HG03045 (cell line): Measurements from ENCODE around the gene SCAMP1.
A peak's percentile ranks its signal among the peaks of the same experiment; 100 is the strongest.
"Not testable (repeated sequence)": the region's sequence is repeated elsewhere in the genome, so short reads cannot be mapped to it uniquely, and the experiment has no call there.

ENCODE experiments used
- ATAC-seq: cut with Tn5 transposase; IDR thresholded peaks from one replicate; pipeline ENCODE4 v1.9.1; 2021; ENCODE audit warnings: mild to moderate bottlenecking, moderate library complexity; ENCODE audit not compliant: unreplicated experiment

The SCAMP1 gene

GRCh38 chr5:78419396-78419795 is 59.0 kb downstream of the SCAMP1 start:
- ATAC-seq = no peak

DNA sequence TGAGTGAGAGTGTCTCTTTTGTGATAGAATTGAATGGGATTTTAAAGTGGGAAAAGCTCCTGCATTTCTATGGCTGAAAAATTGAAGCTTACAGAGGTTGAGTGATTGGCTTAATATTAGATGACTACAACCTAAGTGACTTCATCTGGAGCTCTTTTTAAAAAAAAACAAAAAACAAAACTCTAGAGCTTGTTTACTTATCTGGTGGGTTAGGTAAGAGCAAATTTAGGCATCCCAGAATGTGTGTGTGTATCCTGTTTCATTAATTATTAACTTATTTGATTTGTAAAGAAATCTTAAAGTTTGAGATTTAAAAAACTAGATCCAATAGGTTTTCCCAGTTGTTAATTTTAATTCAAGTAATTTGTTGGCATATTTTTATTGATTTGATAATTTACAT is 60.1 kb downstream of the SCAMP1 start:
- ATAC-seq = no peak

- ATAC-seq = no peak
These were observed 64.2 kb downstream of the SCAMP1 start for GRCh38 chr5:78424665-78425064.

DNA sequence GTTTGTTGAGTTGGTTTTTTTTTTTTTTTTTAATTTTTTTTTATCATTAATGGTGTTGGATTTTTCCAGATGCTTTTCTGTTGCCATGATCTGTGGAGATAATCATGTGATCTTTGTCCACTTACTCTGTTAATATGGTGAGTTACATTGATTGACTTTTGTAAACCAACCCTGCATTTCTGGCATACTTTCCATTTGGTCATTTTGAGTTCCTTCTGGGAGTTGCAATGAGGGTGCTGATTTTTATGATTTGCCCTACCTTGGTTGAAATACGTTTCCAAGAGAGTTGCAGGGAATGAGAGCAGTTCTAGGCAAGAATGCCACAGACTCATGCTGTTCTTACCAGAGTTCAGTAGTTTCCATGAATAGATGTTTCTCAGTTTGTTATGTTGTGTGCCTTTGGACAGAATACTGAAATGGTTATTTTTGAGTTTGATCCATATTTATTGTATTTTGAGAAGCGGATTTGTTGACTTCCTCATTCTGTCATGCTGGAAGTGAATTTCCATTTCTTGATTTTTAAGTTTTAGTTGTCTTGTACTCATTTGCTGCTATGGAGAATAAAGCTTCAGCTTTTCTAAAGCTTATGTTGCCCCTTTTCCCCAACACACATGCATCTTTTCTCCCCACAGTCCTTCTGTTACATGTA is 69.0 kb downstream of the SCAMP1 start:
- no peak for ATAC-seq

DNA sequence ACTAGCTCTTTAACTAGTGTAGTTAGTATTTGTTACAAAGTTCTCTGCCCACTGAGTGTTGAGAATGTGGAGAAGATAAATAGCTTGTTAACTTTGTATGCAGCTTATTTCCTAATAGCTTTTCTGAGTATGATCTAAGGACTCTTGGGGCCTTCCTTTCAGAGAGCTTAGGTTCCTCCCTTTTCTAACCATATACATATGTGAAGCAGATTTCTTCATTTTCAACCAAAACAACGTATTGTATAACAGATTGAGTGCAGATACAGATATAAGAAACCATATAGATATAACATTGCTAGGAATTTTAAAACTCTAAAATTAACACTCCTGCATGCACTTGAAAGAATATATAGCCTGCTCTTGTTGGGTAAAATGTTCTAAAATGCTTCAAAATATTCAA is 70.4 kb downstream of the SCAMP1 start:
- no peak for ATAC-seq

- ATAC-seq = no peak
These were observed 73.6 kb downstream of the SCAMP1 start for GRCh38 chr5:78433972-78434371.

DNA sequence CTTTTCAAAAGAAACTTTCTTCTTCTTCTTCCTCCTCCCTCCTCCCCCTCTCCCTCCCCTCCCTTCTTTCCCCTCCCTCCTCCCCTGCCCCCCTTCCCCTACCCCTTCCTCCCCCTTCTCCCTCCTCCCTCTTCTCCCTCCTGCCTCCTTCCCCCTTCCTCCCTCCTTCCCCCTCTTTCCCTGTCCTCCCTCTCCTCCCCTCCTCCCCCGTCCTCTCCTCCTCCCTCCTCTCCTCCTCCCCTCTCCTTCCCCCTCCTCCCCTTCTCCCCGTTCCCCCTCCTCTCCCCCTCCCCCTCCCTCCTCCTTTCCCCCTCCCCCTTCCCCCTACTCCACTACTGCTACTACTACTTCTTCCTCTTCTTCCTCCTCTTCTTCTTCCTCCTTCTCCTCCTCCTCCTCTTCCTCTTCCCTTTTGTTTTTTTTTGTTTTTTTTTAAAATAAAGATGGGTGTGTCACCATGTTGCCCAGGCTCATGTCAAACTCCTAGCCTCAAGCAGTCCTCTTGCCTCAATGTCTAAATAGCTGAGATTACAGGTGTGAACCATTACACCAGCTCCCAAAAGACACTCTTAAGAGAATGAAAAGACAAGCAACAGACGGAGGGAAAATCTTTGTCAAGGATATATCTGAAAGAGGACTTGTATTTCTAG is 87.5 kb downstream of the SCAMP1 start:
- no peak for ATAC-seq

DNA sequence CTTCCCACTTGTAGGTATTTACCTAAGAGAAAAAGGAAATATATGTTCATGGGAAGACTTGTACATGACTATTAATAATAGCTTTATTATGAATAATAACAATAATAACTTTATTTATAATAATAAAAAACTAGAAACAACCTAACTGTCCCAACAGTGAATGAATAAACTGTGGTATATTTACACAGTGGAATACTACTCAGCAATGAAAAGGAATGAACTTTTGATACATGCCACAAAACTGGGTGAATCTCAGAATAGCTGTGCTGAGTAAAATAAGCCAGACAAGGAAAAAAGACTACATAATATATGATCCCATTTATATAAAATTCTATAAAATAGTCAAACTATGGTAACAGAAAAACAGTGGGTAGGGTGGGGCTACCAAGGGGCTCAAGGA is 88.7 kb downstream of the SCAMP1 start:
- ATAC-seq = no peak

GRCh38 chr5:78457507-78457906 is 97.1 kb downstream of the SCAMP1 start:
- ATAC-seq = not testable (repeated sequence)

GRCh38 chr5:78458843-78459242 is 98.4 kb downstream of the SCAMP1 start:
- ATAC-seq = no peak

DNA sequence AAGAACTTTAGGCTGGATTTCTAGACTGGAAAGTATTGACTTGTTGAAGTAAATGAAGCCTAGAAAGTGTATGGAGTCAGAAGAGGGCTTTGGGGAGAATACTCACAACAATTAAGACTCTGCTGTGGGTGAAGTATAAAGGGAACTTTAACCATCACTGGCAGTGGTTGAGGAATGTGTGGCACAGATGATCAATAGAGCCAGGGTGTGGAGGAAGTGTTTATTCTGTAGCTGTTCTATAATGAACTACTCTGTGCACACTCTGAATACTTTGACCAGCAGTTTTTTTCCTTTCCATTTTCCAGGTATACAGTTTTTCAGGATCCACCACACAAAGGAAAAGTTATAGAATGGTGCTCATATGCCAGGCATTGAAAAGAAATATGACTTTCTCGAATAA is 106.7 kb downstream of the SCAMP1 start:
- ATAC-seq = no peak

- ATAC-seq = no peak
These were observed 107.4 kb downstream of the SCAMP1 start for GRCh38 chr5:78467752-78468357.

GRCh38 chr5:78471896-78472295 is 111.5 kb downstream of the SCAMP1 start:
- no peak for ATAC-seq

GRCh38 chr5:78472469-78473106 is 112.2 kb downstream of the SCAMP1 start:
- no peak for ATAC-seq

DNA sequence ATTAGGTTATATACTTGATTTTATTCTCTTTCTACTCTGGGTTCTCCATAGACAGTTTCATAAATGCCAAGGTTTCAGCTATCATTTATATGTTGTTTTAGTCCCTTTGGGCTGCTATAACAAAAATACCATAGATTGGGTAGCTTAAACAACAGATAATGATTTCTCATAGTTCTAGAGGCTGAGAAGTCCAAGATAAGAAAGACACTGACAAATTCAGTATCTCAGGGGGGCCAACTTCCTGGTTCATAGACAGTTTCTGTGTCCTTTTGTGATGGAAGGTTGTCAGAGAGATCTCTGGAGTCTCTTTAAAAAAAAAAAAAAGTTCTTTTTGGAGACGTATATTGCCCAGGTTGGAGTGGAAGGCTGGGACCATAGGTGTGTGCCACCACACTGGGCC is 113.3 kb downstream of the SCAMP1 start:
- ATAC-seq = no peak

GRCh38 chr5:78475370-78475769 is 115.0 kb downstream of the SCAMP1 start:
- no peak for ATAC-seq

GRCh38 chr5:78476795-78477194 is 116.4 kb downstream of the SCAMP1 start:
- no peak for ATAC-seq

GRCh38 chr5:78482948-78483347 is 122.5 kb downstream of the SCAMP1 start:
- no peak for ATAC-seq

- ATAC-seq = peak; percentile 72
These were observed 123.5 kb downstream of the SCAMP1 start for GRCh38 chr5:78483809-78484521.

DNA sequence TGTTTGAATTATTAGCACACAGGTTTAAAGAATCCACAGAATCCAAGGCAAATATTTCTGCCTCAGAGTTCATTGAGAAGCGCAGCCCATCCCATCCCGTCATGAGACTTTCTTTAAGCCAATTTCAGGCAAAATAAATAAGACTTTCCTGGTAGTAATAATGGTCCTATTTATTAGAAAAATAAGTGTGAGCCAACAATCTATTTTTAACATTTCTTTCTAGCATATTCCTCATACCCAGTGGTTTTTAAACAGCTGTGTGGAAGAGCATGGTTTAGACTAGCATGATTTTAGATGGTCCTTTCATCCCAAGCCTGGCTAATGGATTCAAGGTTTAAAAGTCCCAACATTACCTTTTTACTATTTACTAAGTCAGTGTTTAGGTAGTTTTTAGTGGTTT is 125.8 kb downstream of the SCAMP1 start:
- ATAC-seq = no peak

DNA sequence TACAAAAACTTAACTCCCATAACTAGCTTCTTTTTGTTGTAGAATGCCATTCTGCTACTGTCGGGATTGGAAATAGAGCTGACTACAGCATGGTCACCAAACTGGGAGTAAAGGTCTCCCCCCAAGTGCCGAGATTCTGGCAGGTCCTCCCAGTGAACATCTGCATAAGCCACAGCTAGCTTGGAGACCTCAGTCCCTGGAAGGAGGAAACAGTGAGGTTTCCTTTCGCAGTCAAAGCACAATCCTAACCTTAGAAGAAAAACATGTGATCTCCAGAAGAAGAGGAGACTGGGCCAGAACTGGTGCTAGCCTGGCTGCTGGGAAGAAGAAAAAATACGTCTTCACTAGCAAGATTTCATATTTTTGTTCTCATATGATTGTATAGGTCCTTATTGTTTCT is 127.4 kb downstream of the SCAMP1 start:
- no peak for ATAC-seq
